C4-2B (cell line): ENCODE measurements around the gene DYRK1B.

Experiments used
- ZFX ChIP-seq: fragments of 450-650 bp; IDR thresholded peaks from 2 replicates; pipeline ENCODE4 v1.6.1; 2017
- TF ChIP-seq, protein P1 (sequence below): fragments of 450-650 bp; conservative IDR thresholded peaks from 2 replicates; pipeline ENCODE4 v1.5.1; 2017; ENCODE audit warnings: mild to moderate bottlenecking

DNA sequence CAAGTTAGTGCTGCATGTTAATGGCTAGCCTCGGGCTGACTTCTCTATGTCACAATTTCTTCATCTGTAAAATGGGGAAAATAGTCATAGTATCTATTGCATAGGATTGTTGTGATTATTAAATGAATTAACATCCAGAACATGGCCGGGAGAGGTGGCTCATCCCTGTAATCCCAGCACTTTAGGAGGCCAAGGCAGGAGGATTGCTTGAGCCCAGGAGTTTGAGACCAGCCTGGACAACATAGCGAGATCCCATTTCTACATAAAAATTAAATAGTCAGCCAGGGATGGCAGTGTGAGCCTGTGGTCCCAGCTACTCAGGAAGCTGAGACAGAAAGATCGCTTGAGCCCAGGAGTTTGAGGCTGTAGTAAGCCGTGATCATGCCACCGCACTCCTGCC lies 34.0 kb upstream of the DYRK1B start:
- TF ChIP-seq, protein P1, sequence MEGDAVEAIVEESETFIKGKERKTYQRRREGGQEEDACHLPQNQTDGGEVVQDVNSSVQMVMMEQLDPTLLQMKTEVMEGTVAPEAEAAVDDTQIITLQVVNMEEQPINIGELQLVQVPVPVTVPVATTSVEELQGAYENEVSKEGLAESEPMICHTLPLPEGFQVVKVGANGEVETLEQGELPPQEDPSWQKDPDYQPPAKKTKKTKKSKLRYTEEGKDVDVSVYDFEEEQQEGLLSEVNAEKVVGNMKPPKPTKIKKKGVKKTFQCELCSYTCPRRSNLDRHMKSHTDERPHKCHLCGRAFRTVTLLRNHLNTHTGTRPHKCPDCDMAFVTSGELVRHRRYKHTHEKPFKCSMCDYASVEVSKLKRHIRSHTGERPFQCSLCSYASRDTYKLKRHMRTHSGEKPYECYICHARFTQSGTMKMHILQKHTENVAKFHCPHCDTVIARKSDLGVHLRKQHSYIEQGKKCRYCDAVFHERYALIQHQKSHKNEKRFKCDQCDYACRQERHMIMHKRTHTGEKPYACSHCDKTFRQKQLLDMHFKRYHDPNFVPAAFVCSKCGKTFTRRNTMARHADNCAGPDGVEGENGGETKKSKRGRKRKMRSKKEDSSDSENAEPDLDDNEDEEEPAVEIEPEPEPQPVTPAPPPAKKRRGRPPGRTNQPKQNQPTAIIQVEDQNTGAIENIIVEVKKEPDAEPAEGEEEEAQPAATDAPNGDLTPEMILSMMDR, result no peak
- TF ChIP-seq ZFX, result no peak
